G401 (cell line): ENCODE results near the gene ASGR2. TPM values are rescaled to one million over a fixed set of nuclear protein-coding genes. Genes with fewer than 3 reads are reported as not detected.
"Not testable (repeated sequence)": the region's sequence is repeated elsewhere in the genome, so short reads cannot be mapped to it uniquely, and the experiment has no call there.

Source experiments
- DNase-seq: peaks from one replicate; pipeline ENCODE4 v3.0.0-alpha.2; 2015; ENCODE audit warnings: low spot score
- in situ Hi-C: cut with HindIII; loops from 2 replicates; pipeline ENCODE4 v1.10.0; 2016; ENCODE audit warnings: low sequenced_read_pairs, mixed read lengths
- total RNA-seq: library from RNA; depleted of rRNA; stranded (reverse); fragments of >200 nt; shearing (Covaris generic); gene quantifications from 2 replicates; pipeline ENCODE4 v1.2.3, GENCODE V29; 2014

Gene ASGR2
- total RNA-seq, 1 experiment from 2014 or later = not detected

DNA sequence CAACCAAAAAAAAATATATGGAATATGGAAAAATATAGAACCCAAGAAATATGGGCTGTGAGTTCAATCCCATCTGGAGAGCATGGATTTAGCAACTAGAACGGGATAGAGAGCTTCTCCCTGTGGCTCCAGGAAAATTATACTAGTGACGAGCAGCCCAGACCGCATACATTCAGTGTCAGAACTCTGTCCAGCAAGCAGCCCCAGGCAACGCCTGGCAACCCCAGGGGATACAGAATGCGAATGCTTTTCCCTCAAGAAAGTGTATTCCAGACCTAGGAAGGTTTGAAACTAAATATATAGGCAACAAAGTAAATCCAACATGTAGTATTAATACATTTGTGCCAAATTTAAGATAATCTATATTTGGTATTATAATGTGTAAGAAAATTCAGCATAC is 13.5 kb upstream of the ASGR2 start:
- in situ Hi-C loops = no loop called here

DNA sequence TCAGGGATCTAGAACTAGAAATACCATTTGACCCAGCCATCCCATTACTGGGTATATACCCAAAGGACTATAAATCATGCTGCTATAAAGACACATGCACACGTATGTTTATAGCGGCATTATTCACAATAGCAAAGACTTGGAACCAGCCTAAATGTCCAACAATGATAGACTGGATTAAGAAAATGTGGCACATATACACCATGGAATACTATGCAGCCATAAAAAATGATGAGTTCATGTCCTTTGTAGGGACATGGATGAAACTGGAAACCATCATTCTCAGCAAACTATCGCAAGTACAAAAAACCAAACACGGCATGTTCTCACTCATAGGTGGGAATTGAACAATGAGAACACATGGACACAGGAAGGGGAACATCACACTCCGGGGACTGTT is 12.9 kb upstream of the ASGR2 start:
- in situ Hi-C loops, DNase-seq: not testable (repeated sequence)

More for the DNA sequence above, 13.5 kb upstream of the ASGR2 start:
- no peak for DNase-seq

GRCh38 chr17:7126386-7126785 is 11.8 kb upstream of the ASGR2 start:
- in situ Hi-C loops, DNase-seq: not testable (repeated sequence)

- DNase-seq = no peak
- in situ Hi-C loops = no loop called here
Observed at GRCh38 chr17:7124923-7125322, 10.3 kb upstream of the ASGR2 start.

DNA sequence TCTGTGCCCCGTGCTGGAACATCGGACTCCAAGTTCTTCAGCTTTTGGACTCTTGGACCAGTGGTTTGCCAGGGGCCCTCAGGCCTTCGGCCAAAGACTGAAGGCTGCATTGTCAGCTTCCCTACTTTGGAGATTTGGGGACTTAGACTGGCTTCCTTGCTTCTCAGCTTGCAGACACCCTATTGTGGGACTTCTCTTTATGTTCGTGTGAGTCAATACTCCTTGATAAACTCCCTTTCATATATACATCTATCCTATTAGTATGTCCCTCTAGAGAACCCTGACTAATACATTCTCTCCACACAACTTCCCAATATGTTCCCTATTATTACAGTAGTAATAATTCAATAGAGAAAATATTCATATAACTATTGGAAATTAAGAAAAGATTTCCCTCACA is 9.2 kb upstream of the ASGR2 start:
- in situ Hi-C loops = no loop called here
- no peak for DNase-seq

GRCh38 chr17:7122381-7122780 is 7.8 kb upstream of the ASGR2 start:
- in situ Hi-C loops = no loop called here
- DNase-seq = no peak

DNA sequence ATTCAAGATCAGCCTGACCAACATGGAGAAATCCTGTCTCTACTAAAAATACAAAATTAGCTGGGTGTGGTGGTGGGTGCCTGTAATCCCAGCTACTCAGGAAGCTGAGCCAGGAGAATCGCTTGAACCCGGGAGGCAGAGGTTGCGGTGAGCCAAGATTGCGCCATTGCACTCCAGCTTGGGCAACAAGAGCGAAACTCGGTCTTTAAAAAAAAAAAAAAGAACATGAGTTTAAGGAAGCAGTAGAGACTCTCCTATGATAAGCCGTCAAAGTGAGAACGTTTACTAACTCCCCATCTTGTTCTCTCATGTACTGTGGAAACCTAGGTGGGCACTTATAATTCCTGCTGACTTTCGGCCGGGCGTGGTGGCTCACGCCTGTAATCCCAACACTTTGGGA is 6.0 kb upstream of the ASGR2 start:
- DNase-seq, in situ Hi-C loops: not testable (repeated sequence)

GRCh38 chr17:7120123-7120522 is 5.5 kb upstream of the ASGR2 start:
- DNase-seq = no peak

DNA sequence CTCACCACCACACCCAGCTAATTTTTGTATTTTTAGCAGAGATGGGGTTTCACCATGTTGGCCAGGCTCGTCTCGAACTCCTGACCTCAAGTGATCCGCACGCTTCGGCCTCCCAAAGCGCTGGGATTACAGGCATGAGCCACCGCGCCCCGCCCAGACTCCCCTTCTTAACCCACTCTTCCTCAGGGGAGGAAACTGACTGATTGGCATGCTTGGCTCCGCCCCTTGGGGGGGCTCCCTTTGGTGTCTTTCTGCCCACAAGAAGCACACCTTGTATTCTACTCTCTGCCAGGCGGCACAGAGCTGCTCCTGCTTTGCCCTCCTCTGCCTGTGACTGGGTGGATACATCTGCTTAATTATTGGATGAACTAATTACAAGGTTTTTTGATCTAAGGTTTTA is 4.7 kb upstream of the ASGR2 start:
- in situ Hi-C loops = loop anchor here (5.0 kb wide), 1 partner anchor 82 kb away; the partner anchor contains the start of gene SLC16A13
- no peak for DNase-seq

More at GRCh38 chr17:7120123-7120522, 5.5 kb upstream of the ASGR2 start:
- in situ Hi-C loops = no loop called here

- in situ Hi-C loops = loop anchor here (5.0 kb wide), 1 partner anchor 78 kb away; the partner anchor contains the start of gene SLC16A13
Observed at GRCh38 chr17:7114875-7115614, 423 bp upstream of the ASGR2 start.

DNA sequence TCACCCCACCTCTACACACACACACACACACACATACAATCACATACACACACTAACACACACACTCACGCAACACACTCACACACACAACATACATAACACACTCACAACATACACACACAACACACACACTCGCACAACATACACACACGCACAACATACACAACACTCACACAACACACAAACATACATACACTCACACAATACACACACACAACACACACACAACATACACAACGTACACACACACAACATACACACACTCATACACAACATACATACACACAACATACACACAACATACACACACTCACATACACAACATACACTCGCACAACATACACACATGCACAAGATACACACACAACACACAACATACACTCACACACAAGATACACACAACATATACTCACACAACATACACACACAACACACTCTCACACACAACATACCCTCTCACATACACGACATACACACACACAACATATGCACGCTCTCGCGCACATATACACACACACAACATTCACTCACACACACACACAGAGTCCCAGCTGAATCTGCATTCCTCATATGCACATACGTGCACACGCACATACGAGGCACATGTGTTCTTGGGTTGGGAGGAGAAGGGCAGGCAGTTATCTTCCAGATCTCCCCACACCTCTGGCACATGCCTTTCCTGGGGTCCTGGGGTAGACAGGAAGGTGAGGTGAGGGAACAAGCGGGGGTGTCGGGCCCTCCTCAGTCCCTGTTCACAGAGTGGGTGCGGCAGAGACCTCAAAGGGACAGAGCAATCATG is 1.1 kb downstream of the ASGR2 start:
- no peak for DNase-seq
- in situ Hi-C loops = no loop called here

More at GRCh38 chr17:7114875-7115614, 423 bp upstream of the ASGR2 start:
- no peak for DNase-seq

GRCh38 chr17:7112510-7113108 is 2.0 kb downstream of the ASGR2 start:
- in situ Hi-C loops = no loop called here
- no peak for DNase-seq

GRCh38 chr17:7111784-7112509 is 2.7 kb downstream of the ASGR2 start:
- no peak for DNase-seq
- in situ Hi-C loops = no loop called here

DNA sequence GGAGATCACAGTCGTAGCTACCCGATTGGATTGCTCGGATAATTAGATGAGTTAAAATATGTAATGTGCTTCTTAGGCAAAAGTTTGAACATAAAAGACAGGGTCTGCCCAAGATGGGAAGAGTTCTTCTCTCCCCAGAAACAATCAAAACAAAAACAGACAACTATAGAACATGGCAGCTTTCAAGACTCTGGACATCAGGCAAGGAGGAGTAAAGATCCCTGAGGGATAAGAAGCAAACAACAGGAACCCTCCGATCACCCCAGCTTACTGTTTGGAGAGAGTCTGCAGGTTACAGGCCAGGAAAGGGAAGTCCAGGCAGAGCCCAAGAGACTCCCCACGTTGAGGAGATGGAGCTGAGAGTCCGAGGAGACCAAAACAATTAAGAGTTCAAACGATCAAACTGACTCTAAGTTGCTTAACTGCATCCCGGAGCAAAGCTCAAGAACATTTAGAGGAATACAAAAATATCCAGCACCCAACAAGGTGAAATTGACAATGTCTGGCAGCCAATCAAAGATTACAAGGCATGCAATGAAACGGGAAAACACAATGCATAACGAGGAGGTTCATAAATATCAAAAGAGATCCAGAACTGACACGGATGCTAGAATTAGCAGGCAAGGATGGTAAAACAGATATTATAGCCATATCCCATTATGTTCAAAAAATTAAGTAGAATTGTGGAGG is 3.9 kb downstream of the ASGR2 start:
- no peak for DNase-seq
- in situ Hi-C loops = no loop called here

DNA sequence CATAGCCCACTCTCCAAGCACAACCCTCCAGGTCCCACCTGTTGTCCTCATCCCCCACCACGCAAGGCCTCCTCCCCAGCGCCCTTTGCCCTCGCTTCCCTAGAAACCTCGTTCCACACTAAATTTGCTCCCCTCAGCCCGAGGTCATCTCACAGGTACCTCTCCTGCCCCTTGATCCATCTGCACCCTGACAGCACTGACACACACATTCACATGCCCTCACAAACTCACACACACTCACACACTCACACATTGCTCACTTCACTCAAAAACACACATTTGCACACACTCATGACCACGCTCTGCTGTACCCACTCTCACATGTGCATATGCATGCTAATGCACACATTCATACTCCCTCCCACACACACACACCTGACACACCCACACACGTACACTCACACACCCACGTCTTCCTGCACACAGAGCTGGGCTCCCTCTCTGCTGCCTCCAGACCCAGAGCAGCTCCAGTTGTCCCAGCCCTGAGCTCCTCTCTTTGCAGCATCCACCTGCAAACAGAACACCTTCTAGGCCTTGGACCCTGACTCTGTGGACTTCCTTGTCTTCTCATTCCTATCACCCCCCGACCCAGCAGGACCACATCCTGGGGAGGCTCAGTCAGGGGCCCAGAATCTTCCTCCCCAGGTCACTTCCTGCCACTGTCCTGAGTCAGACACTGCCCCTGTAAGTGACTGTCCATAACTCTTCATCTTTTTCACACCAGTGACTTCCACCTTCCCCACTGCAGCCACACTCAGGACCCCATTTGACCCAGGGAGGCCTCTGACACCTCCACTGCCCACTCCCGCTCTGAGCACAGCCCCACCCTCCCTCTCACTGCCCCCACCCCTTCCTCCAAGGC is 4.9 kb downstream of the ASGR2 start:
- DNase-seq = no peak
- in situ Hi-C loops = loop anchor here (5.0 kb wide), 1 partner anchor 37 kb away; no protein-coding TSS in a partner anchor

GRCh38 chr17:7108981-7109380 is 5.6 kb downstream of the ASGR2 start:
- in situ Hi-C loops = loop anchor here (5.0 kb wide), 1 partner anchor 37 kb away; no protein-coding TSS in a partner anchor
- no peak for DNase-seq

DNA sequence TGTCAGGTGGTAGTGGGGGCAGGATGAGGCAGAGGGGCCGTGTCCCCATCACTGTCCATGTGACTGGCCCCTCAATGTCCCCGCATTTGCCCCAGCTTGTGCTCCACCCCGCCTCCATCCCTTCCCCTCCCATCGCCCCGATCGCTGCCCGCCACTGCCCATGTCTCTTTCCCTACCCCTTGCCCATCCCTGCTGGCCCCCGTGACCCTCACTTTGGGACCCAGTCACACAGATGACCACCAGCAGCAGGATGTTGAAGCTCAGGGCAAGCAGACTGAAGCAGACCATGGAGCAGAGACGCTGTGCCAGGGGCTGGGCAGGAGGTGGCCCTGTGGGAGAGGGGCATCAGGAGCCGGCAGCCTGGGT is 6.1 kb downstream of the ASGR2 start:
- no peak for DNase-seq
- in situ Hi-C loops = loop anchor here (5.0 kb wide), 1 partner anchor 36 kb away; no protein-coding TSS in a partner anchor
